ENCODE results near the gene NAA25.

GRCh38 chr12:111976860-111977259 is 131.7 kb downstream of the NAA25 start:
- TF ChIP-seq POLR2A (IDR thresholded peaks at IDR 0.05; ENCODE audit: low read depth, low read length), result no peak
- no peak for TF ChIP-seq POLR2AphosphoS5 (IDR thresholded peaks at IDR 0.05; ENCODE audit: low read depth, low read length)

Measured in GM12892 (cell line).